Measurements from ENCODE around the gene RPS3. TPM values are rescaled to one million over a fixed set of nuclear protein-coding genes. Genes with fewer than 3 reads are reported as not detected.

The RPS3 gene
- total RNA-seq, 4 donors from 2014 or later: 1,039 to 1,811 (median 1,104) TPM

- Histone ChIP-seq H3K9me3 (no peaks in the 10 kb centered on the region), H3K36me3 (no peaks in the 10 kb centered on the region), H3K27me3 (no peaks in the 10 kb centered on the region), H3K4me3 (replicated peaks in 1 of 3) (no peak overlapping the region), H3K27ac (no peak overlapping the region), H3K4me1 (peaks cover 0 to 10% of the 10 kb centered on the region in 2 donors)
- no peak for DNase-seq
- WGBS, 2 donors: 60 to 74% methylated on average over 8 of the region's 8 CpGs
- TF ChIP-seq CTCF (IDR thresholded peaks at IDR 0.05) (no peak), POLR2A (IDR thresholded peaks at IDR 0.05) (no peak)
- intact Hi-C loops (cut with DNase I): no loop called here
Measured at GRCh38 chr11:75394085-75394840, 5.1 kb upstream of the RPS3 start.

GRCh38 chr11:75398906-75399305 is 412 bp upstream of the RPS3 start:
- Histone ChIP-seq H3K4me3 (replicated peaks in 1 of 3) (no peak overlapping the region), H3K27me3 (no peaks in the 10 kb centered on the region), H3K27ac (no peak overlapping the region), H3K9me3 (no peaks in the 10 kb centered on the region), H3K4me1 (peaks cover 8 to 23% of the 10 kb centered on the region in 2 donors), H3K36me3 (peaks cover 24 to 25% of the 10 kb centered on the region in 2 donors)
- 83 to 85% methylated on average over 8 of the region's 8 CpGs for WGBS, 2 donors
- intact Hi-C loops (cut with DNase I): loop anchor here (5.0 kb wide), 1 partner anchor 128 kb away; the partner anchor contains the start of gene GDPD5
- no peak for DNase-seq
- TF ChIP-seq CTCF (IDR thresholded peaks at IDR 0.05) (no peak), POLR2A (IDR thresholded peaks at IDR 0.05) (no peak)

GRCh38 chr11:75400146-75400865 is 988 bp downstream of the RPS3 start:
- Histone ChIP-seq H3K36me3 (peaks cover 37 to 39% of the 10 kb centered on the region in 2 donors), H3K9me3 (no peaks in the 10 kb centered on the region), H3K4me3 (replicated peaks in 1 of 3) (peak overlapping the region; percentile 45 to 49 (median 46)), H3K27me3 (no peaks in the 10 kb centered on the region), H3K4me1 (peaks cover 8 to 23% of the 10 kb centered on the region in 2 donors), H3K27ac (peak overlapping the region; percentile 81 to 93 (median 93))
- intact Hi-C loops (cut with DNase I): no loop called here
- DNase-seq: no peak
- TF ChIP-seq CTCF (IDR thresholded peaks at IDR 0.05) (no peak), POLR2A (IDR thresholded peaks at IDR 0.05) (no peak)
- WGBS, 2 donors: 17 to 21% methylated on average over 11 of the region's 11 CpGs

- H3K9me3 ChIP-seq: no peaks in the 10 kb centered on the region
- 89 to 91% methylated on average over 10 of the region's 10 CpGs for WGBS, 2 donors
- H3K4me1 ChIP-seq: peaks cover 8 to 23% of the 10 kb centered on the region in 2 donors
- H3K27ac ChIP-seq: no peak overlapping the region
- peaks cover 48 to 53% of the 10 kb centered on the region in 2 donors for H3K36me3 ChIP-seq
- no peak overlapping the region for H3K4me3 ChIP-seq (replicated peaks in 1 of 3)
- intact Hi-C loops (cut with DNase I): no loop called here
- TF ChIP-seq POLR2A (IDR thresholded peaks at IDR 0.05) (no peak), CTCF (IDR thresholded peaks at IDR 0.05) (no peak)
- H3K27me3 ChIP-seq: no peaks in the 10 kb centered on the region
- no peak for DNase-seq
Measured at GRCh38 chr11:75402002-75402773, 2.9 kb downstream of the RPS3 start.
